IMR-90 (cell line): Measurements from ENCODE around the gene IDI2. TPM values are rescaled to one million over a fixed set of nuclear protein-coding genes. Genes with fewer than 3 reads are reported as not detected.

Experiments
- ATAC-seq: fragments of 200-7000 bp; cut with Tn5 transposase; 2 replicates; pipeline ENCODE4 v1.9.1; 2020; ENCODE audit warnings: low read depth, mild to moderate bottlenecking, moderate library complexity
- BruUV-seq: library from RNA; stranded (reverse); fragments of 400-500 nt; replicated peaks from 2 replicates; lab custom pipeline; 2021; lab: Mats Ljungman, UMichigan
- CTCF ChIA-PET: fragments of 300-600 bp; formaldehyde crosslinking; extraction: SDS; loops from one replicate; lab custom pipeline; 2021; ENCODE audit warnings: antibody characterized with exemption; lab: Yijun Ruan, JAX
- POLR2A ChIA-PET: fragments of 300-600 bp; sonication (Branson Sonifier 250); formaldehyde crosslinking; loops from one replicate; lab custom pipeline; 2022; ENCODE audit warnings: antibody characterized with exemption; ENCODE audit not compliant: unreplicated experiment; lab: Charles Lee
- DNase-seq: peaks from one replicate; pipeline ENCODE4 v3.0.0; 2013
- H2AFZ ChIP-seq: replicated peaks from 2 replicates; pipeline ENCODE3; 2013; ENCODE audit warnings: low read length, mild to moderate bottlenecking; ENCODE audit not compliant: poor library complexity
- H2AK5ac ChIP-seq: 2 replicates; pipeline ENCODE4 v1.6.1; 2013; ENCODE audit warnings: low read depth, low read length, inconsistent platforms
- H2AK9ac ChIP-seq: replicated peaks from 2 replicates; pipeline ENCODE3; 2013; ENCODE audit warnings: mild to moderate bottlenecking, low read depth, low read length, moderate library complexity; ENCODE audit not compliant: poor library complexity
- H2BK120ac ChIP-seq: 2 replicates; pipeline ENCODE4 v1.6.1; 2013; ENCODE audit warnings: low read depth, low read length, inconsistent platforms
- H2BK15ac ChIP-seq: 3 replicates; pipeline ENCODE4 v1.6.1; 2013; ENCODE audit warnings: low read depth, low read length, inconsistent platforms
- H2BK20ac ChIP-seq: 2 replicates; pipeline ENCODE4 v1.6.1; 2013; ENCODE audit warnings: low read depth, mild to moderate bottlenecking, inconsistent platforms, low read length, moderate library complexity
- H2BK5ac ChIP-seq: 2 replicates; pipeline ENCODE4 v1.6.1; 2013; ENCODE audit warnings: mild to moderate bottlenecking, low read depth, low read length, inconsistent platforms; ENCODE audit not compliant: poor library complexity, severe bottlenecking
- H3K14ac ChIP-seq: replicated peaks from 2 replicates; pipeline ENCODE4 v1.6.1; 2013; ENCODE audit warnings: low read depth, low read length, inconsistent platforms
- H3K18ac ChIP-seq: 2 replicates; pipeline ENCODE4 v1.6.1; 2013; ENCODE audit warnings: low read depth, low read length, control low read depth
- H3K23ac ChIP-seq: 2 replicates; pipeline ENCODE4 v1.6.1; 2013; ENCODE audit warnings: low read depth, low read length, inconsistent platforms
- H3K27ac ChIP-seq: 2 replicates; pipeline ENCODE4 v1.5.1; 2013; ENCODE audit warnings: mild to moderate bottlenecking, control low read depth, low read length; ENCODE audit not compliant: insufficient read depth
- H3K27me3 ChIP-seq: 2 replicates; pipeline ENCODE4 v1.6.1; 2013; ENCODE audit warnings: low read length; ENCODE audit not compliant: control insufficient read depth, insufficient read depth
- H3K36me3 ChIP-seq: 2 replicates; pipeline ENCODE4 v1.6.1; 2013; ENCODE audit warnings: low read length, mixed read lengths; ENCODE audit not compliant: control insufficient read depth, insufficient read depth
- H3K4ac ChIP-seq: 2 replicates; pipeline ENCODE4 v1.6.1; 2013; ENCODE audit warnings: low read depth, low read length, inconsistent platforms
- H3K4me1 ChIP-seq: 2 replicates; pipeline ENCODE4 v1.6.1; 2013; ENCODE audit warnings: low read length, mixed read lengths; ENCODE audit not compliant: control insufficient read depth, insufficient read depth
- H3K4me2 ChIP-seq: 2 replicates; pipeline ENCODE4 v1.6.1; 2013; ENCODE audit warnings: low read depth, mild to moderate bottlenecking, control low read depth, low read length, moderate library complexity
- H3K4me3 ChIP-seq: 2 replicates; pipeline ENCODE4 v1.5.1; 2013; ENCODE audit warnings: low read depth, mild to moderate bottlenecking, control low read depth, low read length, moderate library complexity; ENCODE audit not compliant: insufficient read depth
- H3K56ac ChIP-seq: 2 replicates; pipeline ENCODE4 v1.6.1; 2013; ENCODE audit warnings: low read length, inconsistent platforms; ENCODE audit not compliant: insufficient read depth; ENCODE audit errors: extremely low read depth
- H3K79me1 ChIP-seq, 2 experiments: 2 replicates each; pipeline ENCODE4 v1.6.1; 2013; ENCODE audit warnings: low read length in 2 of 2, inconsistent platforms in 1 of 2, low read depth in 1 of 2
- H3K9ac ChIP-seq: 2 replicates; pipeline ENCODE4 v1.6.1; 2013; ENCODE audit warnings: low read depth, low read length, control low read depth
- H3K9me1 ChIP-seq: 2 replicates; pipeline ENCODE4 v1.6.1; 2013; ENCODE audit warnings: low read length, inconsistent platforms; ENCODE audit not compliant: insufficient read depth
- H3K9me3 ChIP-seq: 2 replicates; pipeline ENCODE4 v1.6.1; 2013; ENCODE audit warnings: low read length; ENCODE audit not compliant: control insufficient read depth, insufficient read depth
- H4K20me1 ChIP-seq: 2 replicates; pipeline ENCODE4 v1.6.1; 2013; ENCODE audit warnings: low read length, inconsistent platforms; ENCODE audit not compliant: insufficient read depth
- H4K5ac ChIP-seq: 2 replicates; pipeline ENCODE4 v1.6.1; 2013; ENCODE audit warnings: mild to moderate bottlenecking, low read depth, low read length, control low read depth
- H4K8ac ChIP-seq, 2 experiments: 2 replicates each; pipeline ENCODE4 v1.6.1; 2013; ENCODE audit warnings: low read depth in 2 of 2, low read length in 2 of 2, control low read depth in 1 of 2, inconsistent platforms in 1 of 2
- H4K91ac ChIP-seq: 2 replicates; pipeline ENCODE4 v1.6.1; 2013; ENCODE audit warnings: low read depth, low read length, inconsistent platforms; ENCODE audit not compliant: insufficient read depth
- BHLHE40 ChIP-seq: fragments of 150-350 bp; IDR thresholded peaks from 2 replicates; pipeline ENCODE4 v1.6.1; 2016; ENCODE audit warnings: mild to moderate bottlenecking, low read depth, low read length
- CEBPB ChIP-seq: IDR thresholded peaks from 2 replicates; pipeline ENCODE4 v1.6.1; 2012; ENCODE audit warnings: low read depth, low read length, improper control_type of control experiment
- MAZ ChIP-seq: IDR thresholded peaks from 2 replicates; pipeline ENCODE4 v1.6.1; 2012; ENCODE audit warnings: low read depth, mild to moderate bottlenecking, low read length, improper control_type of control experiment, moderate library complexity, borderline replicate concordance
- NFE2L2 ChIP-seq: fragments of 150-350 bp; IDR thresholded peaks from 2 replicates; pipeline ENCODE4 v1.6.1; 2016; ENCODE audit warnings: low read depth, mild to moderate bottlenecking, low read length
- POLR2A ChIP-seq: IDR thresholded peaks from 2 replicates; pipeline ENCODE4 v1.6.1; 2012; ENCODE audit warnings: mild to moderate bottlenecking, low read depth, low read length
- RAD21 ChIP-seq: IDR thresholded peaks from 2 replicates; pipeline ENCODE4 v1.6.1; 2012; ENCODE audit warnings: low read length, improper control_type of control experiment
- RCOR1 ChIP-seq: IDR thresholded peaks from 2 replicates; pipeline ENCODE4 v1.6.1; 2012; ENCODE audit warnings: mild to moderate bottlenecking, low read length, improper control_type of control experiment; ENCODE audit not compliant: insufficient replicate concordance
- RFX5 ChIP-seq: IDR thresholded peaks from 2 replicates; pipeline ENCODE4 v1.8.0; 2012; ENCODE audit warnings: low read depth, mild to moderate bottlenecking, low read length, moderate library complexity
- WGBS, 2 experiments: methylation state at CpG; one replicate each; pipeline versions ENCODE4 v1.1.5 to v1.1.7; 2013; ENCODE audit warnings: missing lambda C conversion rate in 2 of 2; ENCODE audit not compliant: insufficient read length in 1 of 2; ENCODE audit errors: extremely low coverage in 2 of 2; 5-methylcytosine and 5-hydroxymethylcytosine counted together
- dilution Hi-C: fragments of 300-500 bp; cut with HindIII; formaldehyde crosslinking; loops from one replicate; pipeline ENCODE4 v1.14.3; 2018; ENCODE audit warnings: low sequenced_read_pairs; ENCODE audit not compliant: unreplicated experiment
- in situ Hi-C: fragments of 300-500 bp; cut with MboI; formaldehyde crosslinking; loops from 3 replicates; pipeline ENCODE4 v1.14.3; 2019; ENCODE audit warnings: low sequenced_read_pairs, inconsistent platforms, mixed read lengths
- intact Hi-C: fragments of 100-400 bp; cut with micrococcal nuclease; formaldehyde crosslinking; loops from 2 replicates; pipeline ENCODE4 v1.10.0; 2022
- polyA plus RNA-seq, 3 experiments: library from polyadenylated mRNA; depleted of rRNA; stranded (reverse); fragments of >200 nt; gene quantifications; 2 replicates each; pipeline ENCODE4 v1.2.3, GENCODE V29; 2012; ENCODE audit warnings: low replicate concordance in 1 of 3
- total RNA-seq: library from RNA; depleted of rRNA; stranded (reverse); fragments of >200 nt; gene quantifications from 2 replicates; pipeline ENCODE4 v1.2.3, GENCODE V29; 2012
- TF ChIP-seq, protein P1 (sequence below): fragments of 150-350 bp; IDR thresholded peaks from 2 replicates; pipeline ENCODE4 v1.6.1; 2017; ENCODE audit warnings: mild to moderate bottlenecking, antibody characterized with exemption, low read length, low read depth

IDI2 gene
- total and polyA plus RNA-seq, 2 of the 4 experiments (the other 2 are of a cell fraction) = not detected

DNA sequence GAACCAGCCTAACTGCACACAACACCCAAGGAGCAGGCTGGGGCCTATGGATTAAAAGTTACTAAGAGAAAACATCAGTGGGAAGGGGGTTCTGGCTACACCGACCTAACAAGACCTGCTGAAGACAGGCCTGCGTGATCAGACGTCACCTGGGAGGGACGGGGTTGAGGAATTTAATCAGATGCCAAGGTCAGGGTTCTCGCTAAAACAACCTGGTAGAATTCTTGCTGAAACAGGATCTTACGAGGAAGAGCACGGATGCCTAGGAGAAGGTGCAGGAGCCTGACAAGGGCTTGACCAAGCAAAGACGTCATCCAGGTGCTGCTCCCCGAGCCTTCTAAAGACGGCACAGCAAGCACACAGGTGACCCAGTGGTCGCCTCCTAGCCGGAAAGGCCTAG lies 1.6 kb downstream of the IDI2 start:
- Histone ChIP-seq H3K14ac (no peak overlapping the region), H3K79me1 (no peaks in the 10 kb centered on the region), H3K4ac (no peak overlapping the region), H3K4me2 (no peak overlapping the region), H2BK15ac (no peak overlapping the region), H4K91ac (no peak overlapping the region), H3K9me3 (no peaks in the 10 kb centered on the region), H3K9ac (no peak overlapping the region), H2AK9ac (no peak overlapping the region), H3K9me1 (no peaks in the 10 kb centered on the region), H2AK5ac (no peak overlapping the region), H2BK20ac (no peak overlapping the region), H3K18ac (no peak overlapping the region), H4K5ac (no peak overlapping the region), H3K23ac (no peak overlapping the region), H3K4me1 (no peaks in the 10 kb centered on the region), H2BK120ac (no peak overlapping the region), H3K4me3 (no peak overlapping the region), H4K20me1 (no peaks in the 10 kb centered on the region), H3K27ac (no peak overlapping the region), H4K8ac (no peak overlapping the region), H2AFZ (no peak overlapping the region), H2BK5ac (no peak overlapping the region), H3K56ac (no peak overlapping the region), H3K36me3 (peaks cover 12% of the 10 kb centered on the region), H3K27me3 (no peaks in the 10 kb centered on the region)
- dilution Hi-C loops = no loop called here
- 76% methylated on average over 7 of the region's 12 CpGs; no CpG with 5 or more reads in 1 of the 2 experiments for WGBS, 2 experiments
- CTCF ChIA-PET = no interaction called here
- BruUV-seq = no TSS peak
- DNase-seq (no peak), ATAC-seq (no peak)
- intact Hi-C loops = no loop called here
- in situ Hi-C loops = no loop called here
- TF ChIP-seq POLR2A = no peak
- TF ChIP-seq BHLHE40 = no peak
- TF ChIP-seq CEBPB = no peak
- TF ChIP-seq RFX5 = no peak
- TF ChIP-seq RCOR1 = no peak
- TF ChIP-seq RAD21 = no peak
- TF ChIP-seq MAZ = no peak
- no peak for TF ChIP-seq NFE2L2
- TF ChIP-seq, protein P1, sequence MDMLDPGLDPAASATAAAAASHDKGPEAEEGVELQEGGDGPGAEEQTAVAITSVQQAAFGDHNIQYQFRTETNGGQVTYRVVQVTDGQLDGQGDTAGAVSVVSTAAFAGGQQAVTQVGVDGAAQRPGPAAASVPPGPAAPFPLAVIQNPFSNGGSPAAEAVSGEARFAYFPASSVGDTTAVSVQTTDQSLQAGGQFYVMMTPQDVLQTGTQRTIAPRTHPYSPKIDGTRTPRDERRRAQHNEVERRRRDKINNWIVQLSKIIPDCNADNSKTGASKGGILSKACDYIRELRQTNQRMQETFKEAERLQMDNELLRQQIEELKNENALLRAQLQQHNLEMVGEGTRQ = no peak
- POLR2A ChIA-PET = no interaction called here
